K562 (cell line): ENCODE data around the gene ZNF750. TPM values are rescaled to one million over a fixed set of nuclear protein-coding genes. Genes with fewer than 3 reads are reported as not detected.

Experiments used
- ATAC-seq: fragments of 200-7000 bp; cut with Tn5 transposase; 3 replicates; pipeline ENCODE4 v1.9.1; 2020; ENCODE audit warnings: moderate library complexity
- BruUV-seq: library from RNA; stranded (reverse); fragments of 400-500 nt; replicated peaks from 2 replicates; lab custom pipeline; 2021; lab: Mats Ljungman, UMichigan
- CTCF ChIA-PET: fragments of 300-600 bp; formaldehyde crosslinking; extraction: SDS; loops from one replicate; lab custom pipeline; 2021; ENCODE audit warnings: low intra/inter-chr PET ratio; lab: Yijun Ruan, JAX
- POLR2A ChIA-PET: fragments of 300-600, 350-650 bp; sonication (Branson Sonifier 250); formaldehyde crosslinking; extraction: SDS; loops from one replicate; lab custom pipeline; 2021; ENCODE audit warnings: antibody characterized with exemption, inconsistent platforms; lab: Yijun Ruan, JAX
- DNase-seq, 4 experiments: peaks; one replicate each; pipeline versions ENCODE4 v3.0.0 to v3.0.0-alpha.2; 2011 to 2018; ENCODE audit warnings: low spot score in 3 of 4, mixed read lengths in 3 of 4; ENCODE audit errors: extremely low read depth in 1 of 4
- FAIRE-seq: peaks from 2 replicates; lab custom pipeline; 2011; peaks lifted over from hg19 to GRCh38; lab: Jason Lieb, UNC
- H2AFZ ChIP-seq: 2 replicates; pipeline ENCODE4 v1.6.0; 2011; ENCODE audit warnings: low read depth, low read length, control low read depth, inconsistent platforms
- H3K27ac ChIP-seq: fragments of 200-600 bp; 3 replicates; pipeline ENCODE4 v1.8.0; 2011; ENCODE audit warnings: low read depth, mild to moderate bottlenecking, control low read depth, inconsistent platforms, low read length, moderate library complexity, mixed read lengths; ENCODE audit errors: extremely low read depth
- H3K27me3 ChIP-seq, 2 experiments: fragments of 300-600 bp in 1 of 2; 2 replicates in 1 of 2; 3 replicates in 1 of 2; pipeline versions ENCODE4 v1.6.0 to v1.8.0; 2011; ENCODE audit warnings: inconsistent platforms in 2 of 2, low read length in 2 of 2, mild to moderate bottlenecking in 1 of 2, mixed read lengths in 1 of 2, moderate library complexity in 1 of 2; ENCODE audit not compliant: control insufficient read depth in 2 of 2, insufficient read depth in 2 of 2
- H3K36me3 ChIP-seq: fragments of 300-600 bp; 3 replicates; pipeline ENCODE4 v1.8.0; 2011; ENCODE audit warnings: mild to moderate bottlenecking, low read length, inconsistent platforms; ENCODE audit not compliant: control insufficient read depth, insufficient read depth
- H3K4me1 ChIP-seq, 2 experiments: fragments of 200-600 bp in 1 of 2; replicated peaks in 1 of 2; 2 replicates in 1 of 2; 3 replicates in 1 of 2; pipeline versions ENCODE4 v1.5.1 to v1.8.0; 2011; ENCODE audit warnings: inconsistent platforms in 2 of 2, low read length in 2 of 2, mild to moderate bottlenecking in 1 of 2, mixed read lengths in 1 of 2, moderate library complexity in 1 of 2; ENCODE audit not compliant: control insufficient read depth in 2 of 2, insufficient read depth in 2 of 2
- H3K4me2 ChIP-seq: 2 replicates; pipeline ENCODE4 v1.6.1; 2011; ENCODE audit warnings: low read length, control low read depth, inconsistent platforms, mixed read lengths; ENCODE audit not compliant: insufficient read depth
- H3K4me3 ChIP-seq: fragments of 200-600 bp; sonication (generic), shearing (Covaris generic); 2 replicates; pipeline ENCODE4 v1.5.1; 2016; ENCODE audit warnings: control low read depth, inconsistent platforms
- H3K79me2 ChIP-seq: fragments of 200-600 bp; 3 replicates; pipeline ENCODE4 v1.8.0; 2011; ENCODE audit warnings: low read length, inconsistent platforms; ENCODE audit not compliant: control insufficient read depth, insufficient read depth
- H3K9ac ChIP-seq, 2 experiments: 2 replicates each; pipeline versions ENCODE4 v1.6.0 to v1.6.1; 2011; ENCODE audit warnings: low read depth in 2 of 2, low read length in 2 of 2, control low read depth in 1 of 2, inconsistent platforms in 1 of 2, mild to moderate bottlenecking in 1 of 2, mixed read lengths in 1 of 2; ENCODE audit not compliant: insufficient read depth in 1 of 2
- H3K9me1 ChIP-seq: one replicate; pipeline ENCODE4 v1.6.0; 2011; ENCODE audit warnings: inconsistent platforms, mild to moderate bottlenecking, low read length, moderate library complexity; ENCODE audit not compliant: control insufficient read depth, insufficient read depth
- H3K9me3 ChIP-seq: replicated peaks from 2 replicates; pipeline ENCODE4 v1.5.1; 2011; ENCODE audit warnings: low read depth, low read length, inconsistent platforms; ENCODE audit not compliant: control insufficient read depth, insufficient read depth
- H4K20me1 ChIP-seq: replicated peaks from 2 replicates; pipeline ENCODE4 v1.6.1; 2011; ENCODE audit warnings: low read length, inconsistent platforms, mixed read lengths; ENCODE audit not compliant: control insufficient read depth, insufficient read depth
- ARID3B ChIP-seq: fragments of 250-450 bp; sonication (Bioruptor Pico); IDR thresholded peaks from 2 replicates; pipeline ENCODE4 v1.4.0; 2020; ENCODE audit warnings: borderline replicate concordance
- CHAMP1 ChIP-seq: fragments of 450-650 bp; IDR thresholded peaks from 2 replicates; pipeline ENCODE4 v1.6.1; 2016; ENCODE audit warnings: mild to moderate bottlenecking
- CHD4 ChIP-seq: fragments of 200-600 bp; sonication (generic); IDR thresholded peaks from 3 replicates; pipeline ENCODE4 v1.6.1; 2012; ENCODE audit warnings: low read depth, mild to moderate bottlenecking, mixed read lengths, low read length, inconsistent platforms; ENCODE audit not compliant: insufficient read depth, insufficient replicate concordance, poor library complexity, severe bottlenecking
- CSDE1 ChIP-seq, 2 experiments: fragments of 450-650 bp; IDR thresholded peaks; 2 replicates each; pipeline ENCODE4 v1.6.1; 2016; ENCODE audit warnings: mild to moderate bottlenecking in 1 of 2
- GTF2E2 ChIP-seq: fragments of 200-800 bp; sonication (Bioruptor generic); IDR thresholded peaks from 2 replicates; pipeline ENCODE4 v1.6.1; 2016; ENCODE audit warnings: missing genetic modification characterization, missing compliant biosample characterization
- ID3 ChIP-seq, 2 experiments: fragments of 250-450 bp in 1 of 2; fragments of 450-650 bp in 1 of 2; sonication (Bioruptor Pico) in 1 of 2; IDR thresholded peaks; 2 replicates each; pipeline versions ENCODE4 v1.6.1 to v1.8.0; 2016 to 2021; ENCODE audit warnings: mild to moderate bottlenecking in 2 of 2, moderate library complexity in 2 of 2, missing compliant biosample characterization in 1 of 2, missing genetic modification characterization in 1 of 2
- MAX ChIP-seq: sonication (generic); formaldehyde crosslinking; IDR thresholded peaks from 2 replicates; pipeline ENCODE4 v1.9.0; 2022; ENCODE audit warnings: mild to moderate bottlenecking, missing genetic modification reagents
- MEF2D ChIP-seq: conservative IDR thresholded peaks from 2 replicates; pipeline ENCODE4 v1.6.1; 2016; ENCODE audit warnings: low read depth, missing genetic modification characterization, missing compliant biosample characterization
- MLLT1 ChIP-seq, 2 experiments: fragments of 450-650 bp; IDR thresholded peaks; 2 replicates each; pipeline ENCODE4 v1.6.1; 2016
- NFRKB ChIP-seq: fragments of 450-650 bp; IDR thresholded peaks from 2 replicates; pipeline ENCODE4 v1.6.1; 2016; ENCODE audit warnings: low read depth
- SMARCE1 ChIP-seq: fragments of 450-650 bp; IDR thresholded peaks from 2 replicates; pipeline ENCODE4 v1.7.1; 2016; ENCODE audit warnings: mild to moderate bottlenecking
- ZNF584 ChIP-seq: fragments of 200-800 bp; sonication (Bioruptor generic); IDR thresholded peaks from 2 replicates; pipeline ENCODE4 v1.6.1; 2016; ENCODE audit warnings: low read depth, mild to moderate bottlenecking, missing genetic modification characterization, missing compliant biosample characterization
- WGBS: fragments of 100-300 bp; shearing (Covaris generic); methylation state at CpG from one replicate; pipeline ENCODE4 v1.1.6; 2016; ENCODE audit warnings: low coverage, mixed read lengths; ENCODE audit not compliant: insufficient coverage; ENCODE audit errors: missing lambda C conversion rate; 5-methylcytosine and 5-hydroxymethylcytosine counted together
- in situ Hi-C: fragments of 300-500 bp; cut with MboI; formaldehyde crosslinking; loops from 4 replicates; pipeline ENCODE4 v1.15.0; 2018; ENCODE audit warnings: inconsistent platforms, mixed read lengths
- intact Hi-C: fragments of 100-400 bp; cut with micrococcal nuclease; formaldehyde crosslinking; loops from 2 replicates; pipeline ENCODE4 v1.14.2; 2022
- polyA plus RNA-seq, 8 experiments: library from polyadenylated mRNA; depleted of rRNA in 4 of 8; stranded (reverse) in 5 of 8; unstranded in 3 of 8; fragments of >200 nt; fragmentation: Nextera tagmentation in 2 of 8; fragmentation: Illumina TruSeq in 1 of 8; extraction: Ambion mirVana in 2 of 8; extraction: Trizol in 1 of 8; gene quantifications; 2 replicates each; pipeline versions ENCODE4 v1.2.1 to v1.2.3, GENCODE V29; 2011 to 2014; ENCODE audit warnings: inconsistent platforms in 1 of 8, missing spikeins in 1 of 8
- total RNA-seq, 7 experiments: library from RNA; depleted of rRNA in 6 of 7; stranded (reverse); fragments of >200 nt in 6 of 7; fragmentation: Illumina TruSeq in 2 of 7; extraction: Trizol in 2 of 7; gene quantifications; 2 replicates each; pipeline versions ENCODE4 v1.2.1 to v1.2.3, GENCODE V29; 2011 to 2021; ENCODE audit warnings: low replicate concordance in 1 of 7

ZNF750 gene
- total and polyA plus RNA-seq, 9 of the 15 experiments (the other 6 are each of a cell fraction or from before 2014, with no cell fraction given): not detected

- Histone ChIP-seq H3K9ac (peak overlapping the region; percentile 51 to 80), H3K4me3 (no peak overlapping the region), H3K9me3 (no peaks in the 10 kb centered on the region), H3K36me3 (peaks cover 8% of the 10 kb centered on the region; the same call in 2 of the 3 replicates), H3K27ac (peak overlapping the region; percentile 78), H3K79me2 (peaks cover 28% of the 10 kb centered on the region; the same call in 2 of the 3 replicates), H3K4me1 (peaks cover 39 to 58% of the 10 kb centered on the region in 2 experiments), H3K27me3 (no peaks in the 10 kb centered on the region), H2AFZ (peak overlapping the region; percentile 22; the same call in 1 of the 2 replicates), H3K4me2 (peak overlapping the region; percentile 8; the same call in 1 of the 2 replicates), H4K20me1 (no peaks in the 10 kb centered on the region), H3K9me1 (peaks cover 5% of the 10 kb centered on the region)
- WGBS: 62% methylated on average over 23 of the region's 23 CpGs
- in situ Hi-C loops: no loop called here
- ChIA-PET CTCF (no interaction called here), POLR2A (interaction anchor here (0.7 kb wide), 1 partner anchor 8 kb away, joined by 3 read pairs; no protein-coding TSS in a partner anchor)
- ATAC-seq: peak; percentile 51
- peak; percentile 71 for FAIRE-seq
- no TSS peak for BruUV-seq
- intact Hi-C loops: no loop called here
- DNase-seq: peak; percentile 46 to 74 (median 58)
- TF ChIP-seq ZNF584 (CRISPR knock-in tag) (peak; percentile 79), MLLT1 (IDR thresholded peaks at IDR 0.05) (peak in 1 of 2 experiments; percentile 44; a peak in 1 of 4 replicates), MAX (CRISPR knock-in tag) (peak; percentile 66), CHD4 (no peak), CHAMP1 (no peak), ARID3B (CRISPR knock-in tag) (no peak), MEF2D (tag) (peak; percentile 65; the same call in 1 of the 2 replicates), SMARCE1 (peak; percentile 20; the same call in 1 of the 2 replicates), ID3 (CRISPR knock-in tag; IDR thresholded peaks at IDR 0.05) (no peak), ID3 (tag; IDR thresholded peaks at IDR 0.05) (0 out of 2 replicates have a peak, but pooled peaks have one; percentile 15), NFRKB (peak; percentile 64; the same call in 1 of the 2 replicates), GTF2E2 (tag) (0 out of 2 replicates have a peak, but pooled peaks have one; percentile 37), CSDE1 (IDR thresholded peaks at IDR 0.05) (no peak)
Measured at GRCh38 chr17:82859431-82860403, 19.9 kb upstream of the ZNF750 start.
